ENCODE measurements around the gene PTP4A2. TPM values are rescaled to one million over a fixed set of nuclear protein-coding genes. Genes with fewer than 3 reads are reported as not detected.

The PTP4A2 gene
- total and polyA plus RNA-seq, 2 of the 13 experiments (the other 11 are each of a cell fraction or from before 2014, with no cell fraction given), result 173 to 225 TPM

DNA sequence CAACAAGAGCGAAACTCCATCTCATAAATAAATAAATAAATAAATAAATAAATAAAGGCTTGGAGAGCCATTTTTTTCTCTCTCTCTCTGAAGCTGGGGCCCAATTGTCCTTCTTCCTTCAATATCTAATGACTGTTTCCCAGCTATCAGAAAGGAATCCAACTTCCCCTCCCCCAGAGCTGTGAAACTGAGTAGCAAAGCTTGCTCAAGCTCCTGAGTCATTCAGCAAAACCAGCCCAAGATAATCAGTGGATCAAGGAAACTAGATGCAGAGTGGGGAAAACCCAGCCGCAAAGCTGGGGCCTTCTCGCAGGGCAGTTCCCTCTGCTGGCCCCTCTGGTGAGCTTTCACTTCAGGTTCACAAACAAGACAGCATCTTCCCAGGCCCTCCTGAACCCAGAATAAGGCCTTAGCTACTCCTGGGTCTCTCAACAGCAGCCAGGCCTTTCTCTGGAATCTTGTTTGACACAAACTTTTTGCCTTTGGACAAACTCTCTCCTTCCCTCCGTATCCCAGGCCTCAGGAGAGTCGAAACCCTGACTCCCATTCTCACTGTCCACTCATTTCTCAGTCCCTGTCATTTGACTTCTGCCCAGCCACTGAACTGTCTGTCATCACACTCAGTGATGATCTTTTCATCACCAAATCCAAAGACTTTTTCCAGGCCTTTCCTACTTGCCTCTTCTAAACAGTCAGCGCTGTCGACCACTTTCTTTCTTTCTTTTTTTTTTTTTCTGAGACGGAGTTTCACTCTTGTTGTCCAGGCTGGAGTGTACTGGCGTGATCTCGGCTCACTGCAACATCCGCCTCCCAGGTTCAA is 18.0 kb upstream of the PTP4A2 start:
- peak; percentile 70 for DNase-seq (ENCODE audit: low spot score)
- FAIRE-seq, result peak; percentile 42
- Histone ChIP-seq H2AFZ (ENCODE audit: low read length) (peak overlapping the region; percentile 83), H3K27ac (ENCODE audit: extremely low read length, insufficient read depth, low read length) (no peak overlapping the region), H3K9ac (ENCODE audit: insufficient read depth, low read depth, low read length) (peak overlapping the region; percentile 56; the same call in 1 of the 2 replicates), H3K9me3 (ENCODE audit: low read length) (no peaks in the 10 kb centered on the region), H4K20me1 (ENCODE audit: insufficient read depth, low read length) (no peaks in the 10 kb centered on the region), H3K4me2 (ENCODE audit: low read depth, low read length) (peak overlapping the region; percentile 77), H3K4me3 (replicated peaks in 1 of 3; ENCODE audit: insufficient read depth in 1 of 3, low read depth in 2 of 3, low read length in 3 of 3) (peak overlapping the region in 1 of 3 experiments; percentile 49; a peak in 2 of 6 replicates), H3K36me3 (replicated peaks in 1 of 2; ENCODE audit: control insufficient read depth in 1 of 2, insufficient read depth in 2 of 2, low read length in 2 of 2) (no peaks in the 10 kb centered on the region), H3K27me3 (ENCODE audit: control insufficient read depth in 1 of 2, insufficient read depth in 2 of 2, low read length in 2 of 2) (no peaks in the 10 kb centered on the region; a peak in 1 of 5 replicates), H3K79me2 (ENCODE audit: insufficient read depth, low read length) (no peaks in the 10 kb centered on the region), H3K4me1 (ENCODE audit: insufficient read depth, low read length) (peaks cover 31% of the 10 kb centered on the region)
- intact Hi-C loops (cut with micrococcal nuclease; ENCODE audit: unreplicated experiment) (no loop called here), in situ Hi-C loops (cut with HindIII; ENCODE audit: extremely low pct_ligation_motif_present, low pct_unique_long_range_greater_than_20kb) (loop anchor here (5.0 kb wide), 1 partner anchor 139 kb away; the partner anchor contains the start of gene SPOCD1)
- ATAC-seq, result peak; percentile 52
- BruUV-seq (replicated peaks), result no TSS peak
- 39% methylated on average over 11 of the region's 11 CpGs for WGBS (ENCODE audit: low lambda C conversion rate)
- POLR2A ChIA-PET, result interaction anchor here (0.7 to 2.4 kb wide), 8 partner anchors 8 to 583 kb away, joined by 3 to 18 read pairs (median 6); partner anchors contain the start of genes KHDRBS1, PTP4A2 and SPOCD1
- CTCF ChIA-PET (ENCODE audit: low intra/inter-chr PET ratio, low total read pairs), result no interaction called here
- TF ChIP-seq SAP130 (CRISPR knock-in tag; IDR thresholded peaks at IDR 0.05; ENCODE audit: low read depth) (peak; percentile 34; the same call in 1 of the 2 replicates), XRCC5 (optimal IDR thresholded peaks at IDR 0.05; ENCODE audit: low read length) (peak; percentile 16), HNRNPH1 (optimal IDR thresholded peaks at IDR 0.05; ENCODE audit: low read depth, low read length) (no peak), MAZ (IDR thresholded peaks at IDR 0.05; ENCODE audit: borderline replicate concordance, low read depth, low read length) (no peak), MAZ (CRISPR knock-in tag; IDR thresholded peaks at IDR 0.05; ENCODE audit: low read depth) (no peak), JUNB (CRISPR knock-in tag; IDR thresholded peaks at IDR 0.05; ENCODE audit: borderline replicate concordance) (no peak), PCBP1 (IDR thresholded peaks at IDR 0.05; ENCODE audit: borderline replicate concordance, low read depth, low read length) (no peak), RBFOX2 (IDR thresholded peaks at IDR 0.05; ENCODE audit: low read depth, low read length) (no peak), ZFX (CRISPR knock-in tag; IDR thresholded peaks at IDR 0.05; ENCODE audit: low read depth) (peak; percentile 37; the same call in 1 of the 2 replicates), PPARG (CRISPR knock-in tag; conservative IDR thresholded peaks at IDR 0.05) (no peak), ZNF776 (CRISPR knock-in tag; IDR thresholded peaks at IDR 0.05) (no peak), ZFY (CRISPR knock-in tag; IDR thresholded peaks at IDR 0.05) (peak; percentile 23; the same call in 1 of the 2 replicates)
- TF ChIP-seq, protein P1, sequence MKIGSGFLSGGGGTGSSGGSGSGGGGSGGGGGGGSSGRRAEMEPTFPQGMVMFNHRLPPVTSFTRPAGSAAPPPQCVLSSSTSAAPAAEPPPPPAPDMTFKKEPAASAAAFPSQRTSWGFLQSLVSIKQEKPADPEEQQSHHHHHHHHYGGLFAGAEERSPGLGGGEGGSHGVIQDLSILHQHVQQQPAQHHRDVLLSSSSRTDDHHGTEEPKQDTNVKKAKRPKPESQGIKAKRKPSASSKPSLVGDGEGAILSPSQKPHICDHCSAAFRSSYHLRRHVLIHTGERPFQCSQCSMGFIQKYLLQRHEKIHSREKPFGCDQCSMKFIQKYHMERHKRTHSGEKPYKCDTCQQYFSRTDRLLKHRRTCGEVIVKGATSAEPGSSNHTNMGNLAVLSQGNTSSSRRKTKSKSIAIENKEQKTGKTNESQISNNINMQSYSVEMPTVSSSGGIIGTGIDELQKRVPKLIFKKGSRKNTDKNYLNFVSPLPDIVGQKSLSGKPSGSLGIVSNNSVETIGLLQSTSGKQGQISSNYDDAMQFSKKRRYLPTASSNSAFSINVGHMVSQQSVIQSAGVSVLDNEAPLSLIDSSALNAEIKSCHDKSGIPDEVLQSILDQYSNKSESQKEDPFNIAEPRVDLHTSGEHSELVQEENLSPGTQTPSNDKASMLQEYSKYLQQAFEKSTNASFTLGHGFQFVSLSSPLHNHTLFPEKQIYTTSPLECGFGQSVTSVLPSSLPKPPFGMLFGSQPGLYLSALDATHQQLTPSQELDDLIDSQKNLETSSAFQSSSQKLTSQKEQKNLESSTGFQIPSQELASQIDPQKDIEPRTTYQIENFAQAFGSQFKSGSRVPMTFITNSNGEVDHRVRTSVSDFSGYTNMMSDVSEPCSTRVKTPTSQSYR (CRISPR knock-in tag; IDR thresholded peaks at IDR 0.05; ENCODE audit: borderline replicate concordance), result peak; percentile 68; the same call in 1 of the 2 replicates
- TF ChIP-seq, protein P2, sequence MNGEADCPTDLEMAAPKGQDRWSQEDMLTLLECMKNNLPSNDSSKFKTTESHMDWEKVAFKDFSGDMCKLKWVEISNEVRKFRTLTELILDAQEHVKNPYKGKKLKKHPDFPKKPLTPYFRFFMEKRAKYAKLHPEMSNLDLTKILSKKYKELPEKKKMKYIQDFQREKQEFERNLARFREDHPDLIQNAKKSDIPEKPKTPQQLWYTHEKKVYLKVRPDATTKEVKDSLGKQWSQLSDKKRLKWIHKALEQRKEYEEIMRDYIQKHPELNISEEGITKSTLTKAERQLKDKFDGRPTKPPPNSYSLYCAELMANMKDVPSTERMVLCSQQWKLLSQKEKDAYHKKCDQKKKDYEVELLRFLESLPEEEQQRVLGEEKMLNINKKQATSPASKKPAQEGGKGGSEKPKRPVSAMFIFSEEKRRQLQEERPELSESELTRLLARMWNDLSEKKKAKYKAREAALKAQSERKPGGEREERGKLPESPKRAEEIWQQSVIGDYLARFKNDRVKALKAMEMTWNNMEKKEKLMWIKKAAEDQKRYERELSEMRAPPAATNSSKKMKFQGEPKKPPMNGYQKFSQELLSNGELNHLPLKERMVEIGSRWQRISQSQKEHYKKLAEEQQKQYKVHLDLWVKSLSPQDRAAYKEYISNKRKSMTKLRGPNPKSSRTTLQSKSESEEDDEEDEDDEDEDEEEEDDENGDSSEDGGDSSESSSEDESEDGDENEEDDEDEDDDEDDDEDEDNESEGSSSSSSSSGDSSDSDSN (CRISPR knock-in tag; IDR thresholded peaks at IDR 0.05), result peak; percentile 60; the same call in 1 of the 2 replicates
- TF ChIP-seq, protein P3, sequence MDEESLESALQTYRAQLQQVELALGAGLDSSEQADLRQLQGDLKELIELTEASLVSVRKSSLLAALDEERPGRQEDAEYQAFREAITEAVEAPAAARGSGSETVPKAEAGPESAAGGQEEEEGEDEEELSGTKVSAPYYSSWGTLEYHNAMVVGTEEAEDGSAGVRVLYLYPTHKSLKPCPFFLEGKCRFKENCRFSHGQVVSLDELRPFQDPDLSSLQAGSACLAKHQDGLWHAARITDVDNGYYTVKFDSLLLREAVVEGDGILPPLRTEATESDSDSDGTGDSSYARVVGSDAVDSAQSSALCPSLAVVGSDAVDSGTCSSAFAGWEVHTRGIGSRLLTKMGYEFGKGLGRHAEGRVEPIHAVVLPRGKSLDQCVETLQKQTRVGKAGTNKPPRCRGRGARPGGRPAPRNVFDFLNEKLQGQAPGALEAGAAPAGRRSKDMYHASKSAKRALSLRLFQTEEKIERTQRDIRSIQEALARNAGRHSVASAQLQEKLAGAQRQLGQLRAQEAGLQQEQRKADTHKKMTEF (CRISPR knock-in tag; IDR thresholded peaks at IDR 0.05), result no peak

All from HepG2 (cell line).